ENCODE measurements around the gene ANKRD55. TPM values are rescaled to one million over a fixed set of nuclear protein-coding genes. Genes with fewer than 3 reads are reported as not detected.

The ANKRD55 gene
- total RNA-seq, 4 donors from 2014 or later, result 0.44 to 0.46 TPM; not detected in 2

GRCh38 chr5:56100439-56101176 lies 132.5 kb downstream of the ANKRD55 start:
- TF ChIP-seq CTCF (IDR thresholded peaks at IDR 0.05), result no peak
- DNase-seq (ENCODE audit: low spot score) (no peak), ATAC-seq (ENCODE audit: low FRiP score) (no peak)

GRCh38 chr5:56099346-56099745 lies 133.8 kb downstream of the ANKRD55 start:
- TF ChIP-seq CTCF (IDR thresholded peaks at IDR 0.05), result no peak
- ATAC-seq (ENCODE audit: low FRiP score), result peak; percentile 78
- DNase-seq (ENCODE audit: low spot score), result no peak

- ATAC-seq (ENCODE audit: low FRiP score) (no peak), DNase-seq (ENCODE audit: low spot score) (no peak)
- no peak for TF ChIP-seq CTCF (IDR thresholded peaks at IDR 0.05)
Measured at GRCh38 chr5:56097055-56097454, 136.1 kb downstream of the ANKRD55 start.

- no peak for DNase-seq (ENCODE audit: low spot score)
- no peak for TF ChIP-seq CTCF (IDR thresholded peaks at IDR 0.05)
- no peak for ATAC-seq (ENCODE audit: low FRiP score)
Measured at GRCh38 chr5:56095579-56096102, 137.5 kb downstream of the ANKRD55 start.

- DNase-seq (ENCODE audit: low spot score) (no peak), ATAC-seq (ENCODE audit: low FRiP score) (no peak)
- TF ChIP-seq CTCF (IDR thresholded peaks at IDR 0.05), result no peak
Measured at GRCh38 chr5:56094579-56095361, 138.4 kb downstream of the ANKRD55 start.

GRCh38 chr5:56093970-56094369 lies 139.2 kb downstream of the ANKRD55 start:
- no peak for TF ChIP-seq CTCF (IDR thresholded peaks at IDR 0.05)
- ATAC-seq (ENCODE audit: low FRiP score), result no peak
- no peak for DNase-seq (ENCODE audit: low spot score)
